Measurements from ENCODE around the gene AOAH.

DNA sequence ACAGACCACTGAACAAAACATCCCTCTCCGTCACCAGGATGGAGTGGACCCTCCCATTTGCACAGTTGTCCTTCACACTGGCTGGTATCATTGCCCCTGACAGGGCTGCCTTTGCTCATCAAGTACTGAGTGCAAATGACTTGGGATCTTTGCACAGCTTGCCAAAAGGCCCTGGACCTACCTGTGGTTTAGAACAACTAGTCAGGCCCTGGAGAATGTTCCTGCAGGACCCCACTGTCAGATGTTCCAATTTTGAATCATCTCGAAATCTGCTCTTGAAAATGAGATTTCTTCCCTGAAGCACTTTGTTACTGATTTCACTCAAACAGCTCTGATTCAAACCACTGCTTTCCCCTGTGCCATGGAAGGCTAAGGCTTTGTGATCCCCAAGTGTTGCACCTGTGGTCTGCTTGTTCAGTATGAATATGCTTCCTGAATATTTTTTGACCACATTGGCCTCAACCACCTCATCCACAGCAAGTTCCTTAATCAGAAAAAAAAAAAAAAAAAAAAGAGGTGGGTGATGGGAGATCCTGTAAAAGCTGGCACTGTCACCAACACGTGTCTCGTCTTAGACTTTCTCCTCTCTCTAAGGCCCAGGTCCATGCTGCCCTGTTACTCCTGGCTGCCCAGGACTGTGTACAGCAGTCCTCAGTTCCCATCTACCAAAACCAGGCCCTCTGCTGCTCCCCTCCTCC lies 2.7 kb upstream of the AOAH start:
- no peak for TF ChIP-seq POLR2A (IDR thresholded peaks at IDR 0.05)
- no peak for TF ChIP-seq CTCF (IDR thresholded peaks at IDR 0.05)
- TF ChIP-seq POLR2AphosphoS5 (IDR thresholded peaks at IDR 0.05): no peak
